ENCODE measurements around the gene MBLAC2. TPM values are rescaled to one million over a fixed set of nuclear protein-coding genes. Genes with fewer than 3 reads are reported as not detected.

MBLAC2 gene
- total and polyA plus RNA-seq, 2 donors (not counting 1 experiment from before 2014, with no cell fraction given): 3.8 to 13.3 TPM

- ChIA-PET POLR2A (no interaction called here), CTCF (interaction anchor here (1.1 to 2.6 kb wide), 2 partner anchors 54 to 62 kb away, joined by 4 to 8 read pairs; partner anchors contain the start of gene LYSMD3)
- DNase-seq: no peak
- no peak for ATAC-seq (ENCODE audit: low read depth)
- H3K4me3 ChIP-seq (ENCODE audit: control extremely low read depth in 1 of 5, extremely low read depth in 1 of 5, insufficient read depth in 1 of 5, low read depth in 2 of 5, low read length in 4 of 5): no peak overlapping the region
- H2AFZ ChIP-seq (ENCODE audit: insufficient read depth, low read depth, low read length, poor library complexity, severe bottlenecking): no peak overlapping the region
- WGBS (ENCODE audit: insufficient coverage): 74% methylated on average over 2 of the region's 3 CpGs
- intact Hi-C loops (cut with micrococcal nuclease): loop anchor here (10.0 kb wide), 1 partner anchor 1592 kb away; the partner anchor contains the start of gene MEF2C
- H3K9ac ChIP-seq (ENCODE audit: low read length): no peak overlapping the region
- no peaks in the 10 kb centered on the region for H3K9me3 Mint-ChIP-seq (ENCODE audit: insufficient read depth)
- no peaks in the 10 kb centered on the region for H3K27me3 ChIP-seq (replicated peaks in 1 of 4; ENCODE audit: control extremely low read depth in 1 of 4, control insufficient read depth in 3 of 4, insufficient read depth in 4 of 4, low read length in 3 of 4)
- H3K79me2 ChIP-seq (ENCODE audit: control insufficient read depth, insufficient read depth, low read length): peaks cover 22% of the 10 kb centered on the region
- H3K27me3 Mint-ChIP-seq: no peaks in the 10 kb centered on the region
- H3K36me3 ChIP-seq (replicated peaks in 1 of 2; ENCODE audit: control extremely low read depth in 1 of 2, control insufficient read depth in 1 of 2, extremely low read depth in 1 of 2, insufficient read depth in 2 of 2, low read length in 1 of 2): no peaks in the 10 kb centered on the region
- no peak overlapping the region for H3K4me2 ChIP-seq (replicated peaks; ENCODE audit: low read depth, low read length, poor library complexity, severe bottlenecking)
- H3K27ac Mint-ChIP-seq: no peak overlapping the region
- no peak overlapping the region for H3K27ac ChIP-seq (ENCODE audit: low read length in 2 of 2)
- peaks cover 17% of the 10 kb centered on the region for H3K4me1 Mint-ChIP-seq
- H3K9me3 ChIP-seq (ENCODE audit: control extremely low read depth in 1 of 3, control insufficient read depth in 2 of 3, insufficient read depth in 1 of 3, low read length in 2 of 3): no peaks in the 10 kb centered on the region
- TF ChIP-seq, protein P1, sequence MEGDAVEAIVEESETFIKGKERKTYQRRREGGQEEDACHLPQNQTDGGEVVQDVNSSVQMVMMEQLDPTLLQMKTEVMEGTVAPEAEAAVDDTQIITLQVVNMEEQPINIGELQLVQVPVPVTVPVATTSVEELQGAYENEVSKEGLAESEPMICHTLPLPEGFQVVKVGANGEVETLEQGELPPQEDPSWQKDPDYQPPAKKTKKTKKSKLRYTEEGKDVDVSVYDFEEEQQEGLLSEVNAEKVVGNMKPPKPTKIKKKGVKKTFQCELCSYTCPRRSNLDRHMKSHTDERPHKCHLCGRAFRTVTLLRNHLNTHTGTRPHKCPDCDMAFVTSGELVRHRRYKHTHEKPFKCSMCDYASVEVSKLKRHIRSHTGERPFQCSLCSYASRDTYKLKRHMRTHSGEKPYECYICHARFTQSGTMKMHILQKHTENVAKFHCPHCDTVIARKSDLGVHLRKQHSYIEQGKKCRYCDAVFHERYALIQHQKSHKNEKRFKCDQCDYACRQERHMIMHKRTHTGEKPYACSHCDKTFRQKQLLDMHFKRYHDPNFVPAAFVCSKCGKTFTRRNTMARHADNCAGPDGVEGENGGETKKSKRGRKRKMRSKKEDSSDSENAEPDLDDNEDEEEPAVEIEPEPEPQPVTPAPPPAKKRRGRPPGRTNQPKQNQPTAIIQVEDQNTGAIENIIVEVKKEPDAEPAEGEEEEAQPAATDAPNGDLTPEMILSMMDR (IDR thresholded peaks at IDR 0.05): no peak
- no peak for TF ChIP-seq EZH2 (IDR thresholded peaks at IDR 0.05; ENCODE audit: borderline replicate concordance, insufficient read depth, low read depth, low read length, poor library complexity, severe bottlenecking)
- no peak overlapping the region for H3K4me3 Mint-ChIP-seq
- H3K4me1 ChIP-seq (ENCODE audit: control insufficient read depth in 2 of 2, insufficient read depth in 2 of 2, low read length in 2 of 2): peaks cover 11 to 15% of the 10 kb centered on the region in 2 donors
- H4K20me1 ChIP-seq (ENCODE audit: control insufficient read depth, insufficient read depth, low read length, poor library complexity, severe bottlenecking): no peaks in the 10 kb centered on the region
Observed at GRCh38 chr5:90476391-90476790, 1.8 kb upstream of the MBLAC2 start.

DNA sequence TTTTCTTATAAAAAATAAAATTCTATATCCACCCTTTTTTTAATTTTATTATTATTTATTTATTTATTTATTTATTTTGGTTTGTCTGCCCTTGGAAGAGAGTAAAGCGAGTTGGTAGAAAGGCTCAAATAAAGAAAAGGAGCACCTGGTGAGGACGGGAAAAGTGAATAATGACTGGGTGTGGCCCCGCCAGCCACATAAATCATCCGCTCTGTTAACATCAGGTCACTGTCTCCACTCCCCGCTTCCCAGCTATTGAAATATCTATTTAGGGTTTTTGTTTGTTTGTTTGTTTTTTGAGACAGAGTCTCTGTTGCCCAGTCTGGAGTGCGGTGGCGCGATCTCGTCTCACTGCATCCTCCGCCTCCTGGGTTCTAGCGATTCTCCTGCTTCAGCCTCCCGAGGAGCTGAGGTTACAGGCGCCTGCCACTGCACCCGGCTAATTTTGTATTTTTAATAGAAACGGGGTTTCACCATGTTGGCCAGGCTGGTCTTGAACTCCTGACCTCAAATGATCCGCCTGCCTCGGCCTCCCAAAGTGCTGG, 937 bp upstream of the MBLAC2 start:
- ATAC-seq (ENCODE audit: low read depth): no peak
- no peaks in the 10 kb centered on the region for H3K36me3 ChIP-seq (replicated peaks in 1 of 2; ENCODE audit: control extremely low read depth in 1 of 2, control insufficient read depth in 1 of 2, extremely low read depth in 1 of 2, insufficient read depth in 2 of 2, low read length in 1 of 2)
- no peak overlapping the region for H3K27ac Mint-ChIP-seq
- H3K4me3 ChIP-seq (ENCODE audit: control extremely low read depth in 1 of 5, extremely low read depth in 1 of 5, insufficient read depth in 1 of 5, low read depth in 2 of 5, low read length in 4 of 5): no peak overlapping the region
- DNase-seq: no peak
- H3K4me1 ChIP-seq (ENCODE audit: control insufficient read depth in 2 of 2, insufficient read depth in 2 of 2, low read length in 2 of 2): peaks cover 11 to 15% of the 10 kb centered on the region in 2 donors
- H3K9me3 Mint-ChIP-seq (ENCODE audit: insufficient read depth): no peaks in the 10 kb centered on the region
- H3K4me1 Mint-ChIP-seq: peaks cover 23% of the 10 kb centered on the region
- H3K79me2 ChIP-seq (ENCODE audit: control insufficient read depth, insufficient read depth, low read length): peaks cover 28% of the 10 kb centered on the region
- no peaks in the 10 kb centered on the region for H3K27me3 ChIP-seq (replicated peaks in 1 of 4; ENCODE audit: control extremely low read depth in 1 of 4, control insufficient read depth in 3 of 4, insufficient read depth in 4 of 4, low read length in 3 of 4)
- peak overlapping the region; percentile 80 for H3K4me2 ChIP-seq (replicated peaks; ENCODE audit: low read depth, low read length, poor library complexity, severe bottlenecking)
- 91% methylated on average over 10 of the region's 17 CpGs for WGBS (ENCODE audit: insufficient coverage)
- TF ChIP-seq, protein P1 (IDR thresholded peaks at IDR 0.05): no peak
- H3K9ac ChIP-seq (ENCODE audit: low read length): no peak overlapping the region
- peak overlapping the region; percentile 97 for H2AFZ ChIP-seq (ENCODE audit: insufficient read depth, low read depth, low read length, poor library complexity, severe bottlenecking)
- peak overlapping the region; percentile 96 for H3K4me3 Mint-ChIP-seq
- intact Hi-C loops (cut with micrococcal nuclease): loop anchor here (2.0 to 10.0 kb wide), 2 partner anchors 1591 to 1743 kb away; partner anchors contain the start of gene MEF2C
- no peaks in the 10 kb centered on the region for H3K27me3 Mint-ChIP-seq
- no peak overlapping the region for H3K27ac ChIP-seq (ENCODE audit: low read length in 2 of 2)
- CTCF ChIA-PET: interaction anchor here (1.1 to 3.3 kb wide), 5 partner anchors 54 to 66 kb away, joined by 4 to 21 read pairs (median 8); partner anchors contain the start of genes CETN3 and LYSMD3
- no peaks in the 10 kb centered on the region for H4K20me1 ChIP-seq (ENCODE audit: control insufficient read depth, insufficient read depth, low read length, poor library complexity, severe bottlenecking)
- POLR2A ChIA-PET: interaction anchor here (1.5 kb wide), 1 partner anchor 65 kb away, joined by 13 read pairs; the partner anchor contains the start of gene CETN3
- H3K9me3 ChIP-seq (ENCODE audit: control extremely low read depth in 1 of 3, control insufficient read depth in 2 of 3, insufficient read depth in 1 of 3, low read length in 2 of 3): no peaks in the 10 kb centered on the region

Measured in B cell (primary cell).